ENCODE results near the gene CNR1.

The CNR1 gene

DNA sequence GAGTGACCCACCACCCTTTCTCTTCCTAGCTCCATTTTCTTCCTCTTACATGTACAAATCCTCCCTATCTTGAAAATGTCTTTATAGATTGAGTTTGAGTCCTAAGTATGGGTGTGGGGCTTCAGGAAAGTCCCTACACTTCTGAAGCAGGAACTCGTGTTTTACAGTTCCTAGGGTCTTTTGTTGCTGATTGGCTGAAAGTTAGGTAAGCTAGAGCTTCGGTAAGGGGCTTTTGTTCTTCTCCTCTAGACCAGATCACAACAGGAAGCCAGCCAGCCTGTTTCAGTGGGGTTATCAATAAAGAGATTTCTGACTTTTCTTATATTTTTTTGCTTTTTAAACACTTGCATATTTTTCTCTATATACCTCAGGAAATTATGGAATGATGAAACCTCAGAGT, 51.3 kb downstream of the CNR1 start:
- H3K4me3 ChIP-seq (ENCODE audit: low read depth in 1 of 2, low read length in 1 of 2) = no peak overlapping the region
- H3K4me1 ChIP-seq (ENCODE audit: control insufficient read depth in 1 of 2, insufficient read depth in 1 of 2, low read depth in 1 of 2, low read length in 1 of 2) = no peaks in the 10 kb centered on the region
- TF ChIP-seq, protein P1, sequence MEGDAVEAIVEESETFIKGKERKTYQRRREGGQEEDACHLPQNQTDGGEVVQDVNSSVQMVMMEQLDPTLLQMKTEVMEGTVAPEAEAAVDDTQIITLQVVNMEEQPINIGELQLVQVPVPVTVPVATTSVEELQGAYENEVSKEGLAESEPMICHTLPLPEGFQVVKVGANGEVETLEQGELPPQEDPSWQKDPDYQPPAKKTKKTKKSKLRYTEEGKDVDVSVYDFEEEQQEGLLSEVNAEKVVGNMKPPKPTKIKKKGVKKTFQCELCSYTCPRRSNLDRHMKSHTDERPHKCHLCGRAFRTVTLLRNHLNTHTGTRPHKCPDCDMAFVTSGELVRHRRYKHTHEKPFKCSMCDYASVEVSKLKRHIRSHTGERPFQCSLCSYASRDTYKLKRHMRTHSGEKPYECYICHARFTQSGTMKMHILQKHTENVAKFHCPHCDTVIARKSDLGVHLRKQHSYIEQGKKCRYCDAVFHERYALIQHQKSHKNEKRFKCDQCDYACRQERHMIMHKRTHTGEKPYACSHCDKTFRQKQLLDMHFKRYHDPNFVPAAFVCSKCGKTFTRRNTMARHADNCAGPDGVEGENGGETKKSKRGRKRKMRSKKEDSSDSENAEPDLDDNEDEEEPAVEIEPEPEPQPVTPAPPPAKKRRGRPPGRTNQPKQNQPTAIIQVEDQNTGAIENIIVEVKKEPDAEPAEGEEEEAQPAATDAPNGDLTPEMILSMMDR (IDR thresholded peaks at IDR 0.05) = no peak
- H3K36me3 ChIP-seq = no peaks in the 10 kb centered on the region
- no peaks in the 10 kb centered on the region for H3K9me3 ChIP-seq
- H3K27ac ChIP-seq = no peak overlapping the region
- H3K27me3 ChIP-seq = no peaks in the 10 kb centered on the region

DNA sequence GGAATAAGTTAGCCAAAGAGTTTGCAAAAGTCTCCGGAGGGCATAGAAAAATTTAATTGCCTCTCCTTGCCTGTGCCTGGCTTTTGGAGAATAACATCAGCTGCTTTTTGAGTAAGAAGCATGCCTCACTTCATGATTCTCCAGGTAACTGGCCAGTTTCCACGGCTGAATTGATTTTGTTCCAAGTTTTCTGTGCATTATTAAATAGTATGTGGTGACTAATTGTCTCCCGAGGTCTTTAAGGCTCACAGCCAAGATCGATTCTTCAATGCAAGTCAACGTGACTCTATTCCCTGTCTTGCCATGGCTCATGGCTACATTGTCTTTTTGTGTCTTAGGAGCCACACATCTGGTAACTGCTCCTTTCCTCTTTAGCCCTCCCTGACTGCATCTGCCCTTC, 54.2 kb downstream of the CNR1 start:
- no peak overlapping the region for H3K27ac ChIP-seq
- H3K27me3 ChIP-seq = no peaks in the 10 kb centered on the region
- no peak overlapping the region for H3K4me3 ChIP-seq (ENCODE audit: low read depth in 1 of 2, low read length in 1 of 2)
- no peaks in the 10 kb centered on the region for H3K36me3 ChIP-seq
- no peaks in the 10 kb centered on the region for H3K9me3 ChIP-seq
- no peaks in the 10 kb centered on the region for H3K4me1 ChIP-seq (ENCODE audit: control insufficient read depth in 1 of 2, insufficient read depth in 1 of 2, low read depth in 1 of 2, low read length in 1 of 2)
- TF ChIP-seq, protein P1 (IDR thresholded peaks at IDR 0.05) = no peak

DNA sequence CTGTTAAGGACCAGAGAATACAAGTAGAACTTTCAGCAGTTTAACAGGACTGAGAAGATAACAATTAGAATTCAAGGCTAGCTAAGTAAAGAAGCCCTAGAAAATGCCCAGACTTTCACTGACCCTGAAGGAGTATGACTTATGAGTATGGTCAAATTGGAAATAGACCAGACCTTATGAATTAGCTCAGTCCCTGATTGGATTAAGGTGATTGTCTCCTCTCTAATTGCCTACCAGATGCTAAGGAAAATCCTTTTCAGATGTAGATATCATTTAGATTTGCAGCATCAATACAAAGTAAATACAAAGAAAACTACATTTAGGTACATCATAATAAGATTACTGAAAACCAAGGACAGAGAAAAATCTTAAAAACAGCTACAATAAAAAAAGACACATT, 58.9 kb downstream of the CNR1 start:
- no peak overlapping the region for H3K27ac ChIP-seq
- H3K36me3 ChIP-seq = no peaks in the 10 kb centered on the region
- H3K4me3 ChIP-seq (ENCODE audit: low read depth in 1 of 2, low read length in 1 of 2) = no peak overlapping the region
- TF ChIP-seq, protein P1 (IDR thresholded peaks at IDR 0.05) = no peak
- H3K4me1 ChIP-seq (ENCODE audit: control insufficient read depth in 1 of 2, insufficient read depth in 1 of 2, low read depth in 1 of 2, low read length in 1 of 2) = no peaks in the 10 kb centered on the region
- no peaks in the 10 kb centered on the region for H3K27me3 ChIP-seq
- H3K9me3 ChIP-seq = no peaks in the 10 kb centered on the region

DNA sequence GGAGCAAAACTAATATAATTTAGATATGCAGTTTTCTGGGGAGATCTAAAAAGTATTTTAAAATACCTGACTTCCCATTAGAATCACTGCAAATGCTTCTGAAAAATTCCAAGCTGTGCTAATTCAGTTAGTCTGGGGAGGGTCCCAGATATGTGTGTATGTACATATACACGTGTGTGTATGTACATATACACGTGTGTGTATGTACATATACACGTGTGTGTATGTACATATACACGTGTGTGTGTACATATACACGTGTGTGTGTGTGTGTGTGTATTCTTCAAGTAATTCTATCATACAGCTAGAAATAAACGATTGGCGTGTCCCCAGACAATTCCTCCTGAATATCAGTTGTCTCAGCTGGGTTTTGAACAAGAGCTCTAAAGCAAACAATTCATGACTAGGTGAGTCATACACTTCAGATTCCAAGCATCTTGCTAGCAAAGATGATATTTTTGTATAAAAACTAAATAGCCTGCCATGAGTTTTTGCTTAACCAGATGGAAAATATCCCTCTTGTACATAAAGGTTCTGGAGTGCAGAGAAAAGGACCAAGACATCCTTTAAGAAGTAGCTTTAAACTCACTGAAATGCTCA, 60.3 kb downstream of the CNR1 start:
- TF ChIP-seq, protein P1 (IDR thresholded peaks at IDR 0.05) = no peak
- Histone ChIP-seq H3K4me3 (ENCODE audit: low read depth in 1 of 2, low read length in 1 of 2) (no peak overlapping the region), H3K9me3 (no peaks in the 10 kb centered on the region), H3K4me1 (ENCODE audit: control insufficient read depth in 1 of 2, insufficient read depth in 1 of 2, low read depth in 1 of 2, low read length in 1 of 2) (no peaks in the 10 kb centered on the region), H3K27ac (no peak overlapping the region), H3K27me3 (no peaks in the 10 kb centered on the region), H3K36me3 (no peaks in the 10 kb centered on the region)

All from neutrophil (primary cell).